Activated CD4-positive, alpha-beta T cell treated with anti-CD3 and anti-CD28 coated beads, Interleukin-2, amount 50 U/mL, for 1 hour (primary cell): ENCODE data around the gene HIF3A.
"Not testable (repeated sequence)": the region's sequence is repeated elsewhere in the genome, so short reads cannot be mapped to it uniquely, and the experiment has no call there.

Experiments
- DNase-seq: peaks from one replicate; pipeline ENCODE4 v3.0.0-alpha.2; 2020

HIF3A gene

GRCh38 chr19:46295401-46296201, 1.2 kb upstream of the HIF3A start:
- no peak for DNase-seq

- DNase-seq = no peak
These were observed 701 bp upstream of the HIF3A start for GRCh38 chr19:46296202-46296480.

- DNase-seq = no peak
These were observed 1.0 kb downstream of the HIF3A start for GRCh38 chr19:46297700-46298478.

DNA sequence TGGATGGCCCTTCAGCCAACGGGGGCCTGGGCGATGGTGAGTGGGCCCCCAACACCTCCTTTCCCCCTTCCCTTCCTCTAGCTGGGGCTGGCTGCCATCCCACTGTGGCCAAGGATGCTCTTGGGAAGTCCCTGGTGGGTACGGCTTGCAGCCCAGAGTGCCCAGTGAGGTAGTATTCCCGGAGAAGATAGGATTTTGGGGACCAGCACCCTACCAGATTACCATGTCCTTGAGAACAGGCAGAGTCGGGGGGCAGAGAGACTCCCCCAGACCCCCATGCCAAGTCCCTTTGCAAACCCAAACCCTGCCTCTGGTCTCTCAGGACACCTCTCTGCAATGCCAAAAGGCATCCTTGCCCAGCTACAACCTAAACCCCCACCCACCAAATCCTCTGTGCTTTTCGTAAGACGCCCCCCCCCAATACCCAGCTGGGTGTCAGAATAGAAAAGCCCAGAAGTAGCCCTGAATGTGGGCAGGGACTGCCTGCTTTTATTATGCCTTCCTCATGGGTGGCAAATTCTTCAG, 1.7 kb downstream of the HIF3A start:
- no peak for DNase-seq

DNA sequence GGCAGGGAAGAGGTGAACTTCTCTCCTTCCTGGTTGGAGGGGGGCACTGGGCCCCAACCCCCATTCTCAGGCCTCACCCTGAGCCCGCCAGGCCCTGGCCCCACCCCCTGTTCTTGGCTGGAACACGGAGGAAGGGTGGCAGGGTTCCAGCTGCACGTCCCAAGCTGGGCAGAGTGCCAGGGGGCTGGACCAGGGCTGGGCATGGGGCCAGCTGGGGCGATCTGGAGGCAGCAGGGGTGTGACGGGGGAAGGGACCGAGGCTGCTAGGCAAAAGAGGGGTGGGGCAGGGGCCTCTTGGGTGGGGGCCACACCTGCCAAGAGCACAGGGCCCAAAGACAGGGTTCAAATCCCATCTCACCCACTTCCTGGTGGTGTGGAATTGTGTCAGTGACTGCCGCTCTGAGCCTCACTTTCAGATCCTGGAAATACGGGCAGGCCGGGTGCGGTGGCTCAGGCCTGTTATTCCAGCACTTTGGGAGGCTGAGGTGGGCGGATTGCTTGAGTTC, 2.2 kb downstream of the HIF3A start:
- DNase-seq = no peak

- DNase-seq = no peak
These were observed 2.9 kb downstream of the HIF3A start for GRCh38 chr19:46299695-46300094.

GRCh38 chr19:46303322-46303690, 6.5 kb downstream of the HIF3A start:
- no peak for DNase-seq

DNA sequence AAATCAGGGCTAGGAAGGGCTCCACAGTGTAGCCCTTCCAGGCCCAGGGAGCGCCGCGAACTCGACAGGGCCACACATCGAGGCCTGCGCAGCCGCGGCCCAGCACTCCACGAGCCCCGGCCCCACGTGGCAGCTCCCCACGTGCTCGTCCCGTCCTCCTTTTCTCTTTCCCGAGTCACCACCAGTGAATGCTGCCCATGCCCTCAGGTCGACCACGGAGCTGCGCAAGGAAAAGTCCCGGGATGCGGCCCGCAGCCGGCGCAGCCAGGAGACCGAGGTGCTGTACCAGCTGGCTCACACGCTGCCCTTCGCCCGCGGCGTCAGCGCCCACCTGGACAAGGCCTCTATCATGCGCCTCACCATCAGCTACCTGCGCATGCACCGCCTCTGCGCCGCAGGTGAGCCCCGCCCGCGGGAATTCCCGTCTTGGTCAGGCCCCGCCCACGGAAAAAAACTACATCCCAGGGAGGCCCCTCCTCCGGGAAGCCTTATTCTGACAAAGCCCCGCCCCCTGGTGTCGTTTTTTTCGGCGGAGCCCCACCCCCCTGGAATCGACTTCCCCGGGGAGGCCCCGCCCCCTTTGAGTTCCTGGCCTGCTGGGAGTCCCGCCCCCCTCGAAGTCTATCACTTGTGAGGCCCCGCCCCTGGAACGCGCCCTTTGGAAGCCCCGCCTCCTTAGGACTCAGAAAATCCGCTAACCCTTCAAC, 7.0 kb downstream of the HIF3A start:
- DNase-seq = peak; percentile 5

DNA sequence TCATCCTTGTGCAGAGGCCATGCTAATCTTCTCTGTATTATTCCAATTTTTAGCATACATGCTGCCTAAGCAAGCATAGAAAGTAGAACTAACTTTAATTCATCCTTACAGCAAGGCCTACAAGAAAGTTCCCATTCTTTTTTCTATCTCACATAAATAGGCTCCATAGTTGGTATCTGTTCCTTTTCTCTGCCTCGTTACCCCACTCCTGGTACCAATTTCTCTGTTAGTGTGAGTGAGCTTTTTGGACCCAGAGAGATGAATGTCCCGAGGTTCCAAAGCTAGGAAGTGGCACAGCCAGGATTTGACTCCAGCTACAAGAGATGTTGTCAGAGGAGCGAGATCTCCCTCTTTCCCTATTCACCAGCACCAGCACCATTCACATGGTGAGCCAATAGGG, 9.7 kb downstream of the HIF3A start:
- no peak for DNase-seq

DNA sequence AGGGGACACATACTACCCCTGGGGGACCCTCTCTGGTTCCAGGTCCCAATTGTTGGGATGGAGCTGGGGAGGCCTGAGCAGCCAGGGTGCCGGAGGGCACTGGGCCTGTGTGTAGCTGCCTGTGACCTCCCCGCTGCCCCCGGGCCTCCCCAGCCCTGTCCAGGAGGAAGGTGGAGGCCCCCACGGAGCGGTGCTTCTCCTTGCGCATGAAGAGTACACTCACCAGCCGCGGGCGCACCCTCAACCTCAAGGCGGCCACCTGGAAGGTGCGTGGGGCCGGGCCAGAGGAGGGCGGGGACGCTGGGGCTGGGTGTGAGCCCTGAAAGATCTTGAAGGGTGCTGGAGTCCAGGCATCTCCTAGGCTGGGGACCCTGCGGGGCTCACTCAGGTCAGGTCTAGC, 11.7 kb downstream of the HIF3A start:
- no peak for DNase-seq

- DNase-seq = no peak
These were observed 12.2 kb downstream of the HIF3A start for GRCh38 chr19:46309056-46309455.

DNA sequence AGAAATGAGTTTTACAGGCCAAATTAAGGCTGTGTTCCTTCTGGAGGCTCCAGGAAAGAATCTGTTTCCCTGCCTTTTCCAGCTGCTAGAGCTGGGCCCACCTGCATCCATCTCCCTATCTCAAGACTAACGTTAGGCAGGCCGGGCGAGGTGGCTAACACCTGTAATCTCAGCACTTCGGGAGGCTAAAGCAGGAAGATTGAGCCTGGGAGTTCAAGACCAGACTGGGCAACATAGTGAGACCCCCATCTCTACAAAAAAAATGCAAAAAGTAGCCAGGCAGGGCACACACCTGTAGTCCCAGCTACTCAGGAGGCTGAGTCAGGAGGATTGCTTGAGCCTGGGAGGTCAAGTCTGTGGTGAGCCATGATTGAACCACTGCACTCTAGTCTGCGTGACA, 14.6 kb downstream of the HIF3A start:
- no peak for DNase-seq

GRCh38 chr19:46313540-46314469, 17.0 kb downstream of the HIF3A start:
- DNase-seq = not testable (repeated sequence)

DNA sequence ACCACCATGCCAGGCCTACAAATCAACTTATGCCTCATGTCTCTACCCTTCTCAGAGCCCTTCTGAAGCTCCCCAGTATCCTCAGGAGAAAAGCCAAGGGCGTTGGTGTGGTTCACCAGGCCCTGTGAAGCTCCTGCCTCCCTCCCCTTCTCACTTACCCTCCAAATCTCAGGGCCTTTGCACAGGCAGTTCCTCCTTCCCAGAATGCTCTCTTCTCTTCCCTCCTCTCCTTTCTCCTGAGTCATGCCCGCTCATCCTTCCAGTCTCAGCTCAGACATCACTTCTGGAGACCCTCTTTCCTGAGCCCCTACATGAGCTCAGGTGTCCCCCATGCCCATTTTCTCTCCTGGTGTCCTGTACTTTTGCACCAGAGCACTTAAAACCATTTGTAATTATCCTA, 20.5 kb downstream of the HIF3A start:
- DNase-seq = no peak

GRCh38 chr19:46319613-46320012, 22.8 kb downstream of the HIF3A start:
- DNase-seq = no peak

DNA sequence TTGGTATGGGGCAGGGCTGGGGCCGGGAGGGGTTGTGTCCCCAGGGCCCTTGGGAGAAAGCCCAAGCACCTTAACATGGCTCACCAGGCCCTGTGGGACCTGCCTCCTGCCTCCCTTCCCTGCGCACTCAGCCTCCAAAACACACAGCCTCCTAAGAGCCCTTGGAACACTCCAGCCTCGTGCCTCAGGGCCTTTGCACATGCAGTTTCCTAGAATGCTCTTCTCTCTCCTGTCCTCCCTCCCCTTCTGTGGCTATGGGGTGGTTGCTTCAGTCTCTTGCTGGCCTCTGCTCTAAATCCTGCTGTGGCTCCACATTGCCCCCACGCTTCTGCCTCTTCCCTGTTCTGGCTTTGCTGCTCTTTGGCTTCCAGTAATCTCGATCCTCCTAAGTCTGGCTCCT, 23.7 kb downstream of the HIF3A start:
- DNase-seq = no peak

GRCh38 chr19:46321653-46322052, 24.8 kb downstream of the HIF3A start:
- no peak for DNase-seq

DNA sequence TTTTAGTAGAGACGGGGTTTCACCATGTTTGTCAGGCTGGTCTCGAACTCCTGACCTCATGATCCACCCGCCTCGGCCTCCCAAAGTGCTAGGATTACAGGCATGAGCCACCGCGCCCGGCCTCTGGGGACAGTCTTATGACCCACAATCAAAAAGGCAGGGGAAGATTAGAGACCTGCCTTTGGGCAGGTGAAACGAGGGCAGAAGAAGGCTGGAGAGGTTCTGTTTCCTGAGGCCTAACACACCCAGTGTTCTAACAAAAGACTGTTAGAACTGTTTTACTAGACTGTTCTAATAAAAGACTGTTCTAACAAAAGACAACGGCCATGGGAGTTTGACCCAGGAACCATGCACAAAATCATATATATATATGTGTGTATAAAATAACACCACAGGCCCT, 26.4 kb downstream of the HIF3A start:
- not testable (repeated sequence) for DNase-seq

DNA sequence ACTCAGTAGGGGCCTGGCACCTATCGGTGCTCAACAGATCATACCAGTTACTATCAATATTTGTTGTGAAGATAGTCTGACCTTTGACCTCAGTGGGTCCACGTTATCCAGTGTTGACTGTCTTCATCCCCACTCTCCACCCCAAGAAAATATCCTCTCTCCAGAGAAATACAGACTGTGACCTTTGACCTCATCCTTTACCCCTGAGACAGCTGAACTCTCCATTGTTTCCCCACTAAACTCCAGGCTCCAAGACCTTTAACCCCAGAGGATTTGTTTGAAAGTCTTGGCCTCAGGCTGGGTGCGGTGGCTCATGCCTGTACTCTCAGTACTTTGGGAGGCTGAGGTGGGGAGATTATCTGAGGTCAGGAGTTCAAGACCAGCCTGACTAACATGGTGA, 27.4 kb downstream of the HIF3A start:
- DNase-seq = no peak

GRCh38 chr19:46326608-46327007, 29.8 kb downstream of the HIF3A start:
- no peak for DNase-seq

- DNase-seq = no peak
These were observed 31.2 kb downstream of the HIF3A start for GRCh38 chr19:46328079-46328478.

DNA sequence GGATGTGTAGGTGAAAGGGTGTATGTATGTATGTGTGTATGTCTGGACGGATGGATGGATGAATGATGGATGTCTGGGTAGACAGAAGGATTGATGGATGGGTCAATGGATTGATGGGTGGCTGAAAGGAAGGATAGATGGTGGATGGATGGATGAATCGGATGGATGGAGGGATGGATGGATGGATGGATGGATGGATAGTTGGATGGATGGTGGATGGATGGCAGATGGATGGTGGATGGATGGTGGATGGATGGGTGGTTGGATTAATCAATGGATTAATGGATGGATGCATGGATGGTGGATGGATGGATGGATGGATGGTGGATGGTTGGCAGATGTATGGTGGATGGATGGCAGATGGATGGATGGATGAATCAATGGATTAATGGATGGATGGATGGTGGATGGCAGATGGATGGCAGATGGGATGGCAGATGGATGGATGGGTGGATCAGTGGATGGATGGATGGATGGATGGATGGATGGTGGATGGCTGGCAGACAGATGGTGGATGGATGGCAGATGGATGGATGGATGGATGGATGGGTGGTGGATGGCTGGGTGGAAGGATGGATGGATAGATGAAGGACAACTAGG, 33.6 kb downstream of the HIF3A start:
- DNase-seq = no peak
